HG03442 (cell line): ENCODE data around the gene IL4R.
"Not testable (repeated sequence)": the region's sequence is repeated elsewhere in the genome, so short reads cannot be mapped to it uniquely, and the experiment has no call there.

Experiments used
- ATAC-seq: cut with Tn5 transposase; IDR thresholded peaks from one replicate; pipeline ENCODE4 v1.9.1; 2021; ENCODE audit warnings: mild to moderate bottlenecking, moderate library complexity; ENCODE audit not compliant: unreplicated experiment

Gene IL4R

GRCh38 chr16:27327586-27327915, 13.8 kb downstream of the IL4R start:
- no peak for ATAC-seq

DNA sequence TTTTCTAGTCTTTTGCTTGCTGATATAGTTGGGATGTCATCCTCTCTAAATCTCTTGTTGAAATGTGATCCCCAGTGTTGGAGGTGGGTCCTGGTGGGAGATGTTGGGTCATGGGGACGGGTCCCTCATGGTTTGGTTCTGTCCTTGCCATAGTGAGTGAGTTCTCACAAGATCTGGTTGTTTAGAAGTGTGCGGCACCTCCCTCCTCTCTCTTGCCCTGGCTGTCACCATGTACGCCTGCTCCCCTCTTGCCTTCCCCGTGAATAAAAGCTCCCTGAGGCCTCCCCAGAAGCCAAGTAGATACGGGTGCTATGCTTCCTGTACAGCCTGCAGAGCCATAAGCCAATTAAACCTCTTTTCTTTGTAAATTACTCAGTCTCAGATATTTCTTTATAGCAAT, 15.2 kb downstream of the IL4R start:
- ATAC-seq = no peak

- not testable (repeated sequence) for ATAC-seq
These were observed 15.8 kb downstream of the IL4R start for GRCh38 chr16:27329376-27330079.

DNA sequence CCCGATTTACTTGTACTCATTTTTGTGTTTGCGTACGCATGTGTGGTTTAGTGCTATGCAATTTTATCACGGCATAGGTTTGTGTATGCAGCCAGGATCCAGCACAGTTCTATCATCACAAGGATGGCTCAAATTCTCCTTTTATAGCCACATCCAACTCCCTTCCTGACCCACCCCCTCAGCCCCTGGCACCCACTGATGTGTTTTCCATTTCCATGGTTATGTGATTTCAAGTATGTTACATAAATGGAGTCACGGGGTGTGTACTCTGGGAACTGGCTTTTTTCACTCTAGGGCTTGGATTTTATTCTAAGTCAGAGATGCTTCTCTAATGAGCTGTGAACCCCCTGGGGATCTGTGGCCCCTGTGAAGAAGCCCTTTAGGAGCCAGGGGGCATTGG, 16.8 kb downstream of the IL4R start:
- no peak for ATAC-seq

GRCh38 chr16:27332105-27332504, 18.3 kb downstream of the IL4R start:
- ATAC-seq = no peak

DNA sequence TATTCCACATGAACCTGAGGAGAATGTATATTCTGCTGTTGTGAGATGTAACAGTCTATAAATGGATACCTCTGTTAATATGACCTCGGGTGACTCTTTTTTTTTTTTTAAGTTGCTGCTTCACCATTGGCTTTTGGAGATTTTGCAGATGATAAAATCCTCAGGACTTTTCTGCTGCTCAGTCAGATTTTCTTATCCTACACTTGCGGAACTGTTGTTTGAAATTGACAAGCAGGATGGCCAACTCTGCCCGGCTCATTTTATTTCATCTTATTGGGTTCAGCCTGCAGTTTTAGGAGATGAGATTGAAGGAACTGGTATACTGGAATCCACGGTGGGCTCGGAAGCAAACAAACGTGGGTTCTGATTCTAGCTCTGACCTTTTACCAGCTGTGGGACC, 19.3 kb downstream of the IL4R start:
- no peak for ATAC-seq

GRCh38 chr16:27333549-27333948, 19.8 kb downstream of the IL4R start:
- ATAC-seq = no peak

DNA sequence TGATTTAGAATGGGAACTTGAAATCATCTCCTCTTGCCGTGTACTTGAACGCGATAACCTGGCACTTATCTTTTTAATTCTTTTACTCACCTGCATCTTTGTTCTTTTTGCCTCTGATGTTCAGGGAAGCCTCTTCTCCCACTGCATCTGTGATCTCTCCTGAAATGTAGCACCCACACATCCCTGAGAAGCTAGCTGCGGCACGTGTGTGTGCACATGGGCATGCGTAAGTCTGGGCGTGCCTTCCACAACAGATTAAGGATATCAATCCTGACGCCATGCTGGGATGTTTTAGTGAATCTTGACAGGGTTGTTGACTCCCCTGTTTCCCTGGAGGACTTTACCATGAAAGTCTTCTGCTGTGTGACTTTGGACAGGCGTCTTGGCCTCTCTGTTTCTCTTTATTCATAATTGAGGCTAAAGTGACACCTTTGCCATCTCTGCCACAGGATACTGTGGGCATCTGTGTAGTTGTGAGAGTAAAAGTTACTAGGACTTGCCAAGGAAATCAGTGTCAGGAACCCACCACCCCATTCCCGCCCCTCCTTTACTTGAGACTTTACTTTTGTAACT, 20.5 kb downstream of the IL4R start:
- no peak for ATAC-seq

DNA sequence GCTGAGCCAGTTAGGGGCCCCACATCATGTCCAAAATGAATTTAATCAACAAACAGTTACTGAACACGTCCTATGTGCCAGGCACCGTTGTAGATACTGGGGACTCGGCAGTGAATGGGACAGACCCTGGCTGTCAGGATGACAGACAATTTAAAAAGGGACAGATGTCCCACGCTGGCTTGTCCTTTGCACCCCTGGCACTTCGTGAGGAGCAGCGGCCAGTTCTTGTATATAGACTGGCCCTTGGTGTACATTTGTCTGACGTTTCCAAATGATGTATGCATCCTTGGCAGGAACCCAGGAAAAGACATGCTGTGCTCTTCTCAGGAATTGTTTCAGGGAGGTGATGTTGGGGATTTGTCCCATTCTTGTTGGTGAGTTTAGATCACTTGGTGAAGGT, 21.1 kb downstream of the IL4R start:
- no peak for ATAC-seq

- ATAC-seq = no peak
These were observed 21.7 kb downstream of the IL4R start for GRCh38 chr16:27335349-27336053.

DNA sequence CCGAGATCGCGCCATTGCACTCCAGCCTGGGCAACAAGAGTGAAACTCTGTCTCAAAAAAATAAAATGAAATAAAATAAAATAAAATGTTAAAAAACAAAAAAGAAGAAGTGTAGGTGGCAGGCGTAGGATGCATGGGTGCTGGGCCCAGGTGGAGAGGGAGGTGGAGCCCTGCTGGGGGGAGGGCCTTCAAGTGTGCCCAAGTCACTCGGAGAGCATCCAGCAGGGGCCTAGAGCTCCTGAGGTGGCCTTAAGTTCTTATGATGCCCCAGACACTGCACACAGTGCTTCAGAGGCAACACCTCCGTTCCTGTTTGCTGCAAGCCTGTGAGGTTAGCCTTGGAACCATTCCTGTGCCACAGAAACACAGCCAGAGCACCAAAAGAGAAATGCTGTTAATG, 23.2 kb downstream of the IL4R start:
- no peak for ATAC-seq

- ATAC-seq = no peak
These were observed 25.4 kb downstream of the IL4R start for GRCh38 chr16:27339180-27339579.

DNA sequence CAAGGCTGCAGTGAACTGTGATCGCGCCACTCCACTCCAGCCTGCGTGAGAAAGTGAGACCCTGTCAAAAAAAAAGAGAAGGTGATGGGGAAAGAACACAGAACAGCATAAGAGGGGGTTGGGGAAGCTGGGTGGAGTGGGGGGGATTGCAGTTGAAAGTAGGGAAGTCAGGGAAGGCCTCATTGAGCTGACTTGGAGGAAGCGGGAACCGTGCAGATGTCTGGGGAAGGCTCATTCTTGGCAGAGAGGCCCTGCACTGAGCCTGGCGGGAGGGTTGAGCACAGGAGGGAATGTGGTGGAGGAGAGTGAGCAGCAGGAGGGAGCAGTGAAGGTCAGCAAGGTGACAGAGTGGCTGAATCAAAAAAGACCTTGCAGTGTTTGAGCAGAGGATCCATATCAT, 26.9 kb downstream of the IL4R start:
- no peak for ATAC-seq

DNA sequence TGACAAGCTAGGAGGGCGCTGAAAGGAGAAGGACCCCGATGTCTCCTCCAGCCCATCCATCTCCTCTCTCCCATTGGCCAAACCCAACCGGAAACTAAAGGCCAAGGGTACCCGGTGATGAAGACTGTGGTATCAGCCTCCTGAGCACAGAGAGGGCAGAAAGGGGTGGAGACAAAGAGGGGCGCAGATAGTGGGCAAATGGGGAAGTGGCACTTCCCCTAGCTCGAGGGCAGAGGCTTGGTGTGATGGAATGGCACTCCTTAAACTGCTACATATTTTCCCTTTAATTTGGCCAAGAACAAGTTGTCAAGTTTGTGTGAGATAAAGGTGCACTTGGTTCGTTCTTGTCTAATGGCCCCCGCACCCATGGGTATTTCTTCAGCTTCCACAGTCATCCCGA, 27.8 kb downstream of the IL4R start:
- no peak for ATAC-seq

GRCh38 chr16:27341971-27342370, 28.2 kb downstream of the IL4R start:
- no peak for ATAC-seq

DNA sequence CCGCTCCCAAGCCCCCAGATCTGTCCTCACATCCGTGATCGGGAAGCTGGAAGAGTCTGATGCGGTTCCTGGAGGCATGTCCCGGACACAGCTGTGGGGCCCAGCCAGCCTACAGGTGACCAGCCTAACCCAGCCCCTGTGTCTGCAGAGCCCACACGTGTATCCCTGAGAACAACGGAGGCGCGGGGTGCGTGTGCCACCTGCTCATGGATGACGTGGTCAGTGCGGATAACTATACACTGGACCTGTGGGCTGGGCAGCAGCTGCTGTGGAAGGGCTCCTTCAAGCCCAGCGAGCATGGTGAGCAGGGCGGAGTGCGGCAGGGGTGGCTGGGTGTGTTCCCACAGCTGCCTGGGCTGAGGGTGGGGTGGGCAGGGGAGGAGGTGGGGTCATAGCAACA, 30.9 kb downstream of the IL4R start:
- no peak for ATAC-seq

DNA sequence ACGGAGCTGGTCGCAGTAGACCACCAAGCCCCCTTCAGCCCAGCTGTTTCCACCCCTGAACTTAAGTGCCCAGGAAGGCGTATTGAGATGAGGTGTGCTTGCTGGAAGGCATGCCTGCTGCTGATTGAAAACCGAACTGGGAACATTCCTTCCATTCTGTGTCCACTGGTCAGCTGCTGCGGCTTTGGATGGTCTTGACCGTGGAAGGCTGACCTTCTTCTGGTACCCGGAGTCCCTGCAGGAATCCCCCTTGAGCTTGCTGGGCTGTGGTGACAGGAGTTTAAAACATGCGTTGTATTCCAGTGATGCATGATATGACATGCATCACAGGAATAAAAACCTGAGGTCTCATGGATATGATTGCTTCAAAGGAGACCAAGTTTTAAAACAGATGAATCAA, 31.4 kb downstream of the IL4R start:
- ATAC-seq = no peak

- ATAC-seq = no peak
These were observed 33.0 kb downstream of the IL4R start for GRCh38 chr16:27346819-27347218.

DNA sequence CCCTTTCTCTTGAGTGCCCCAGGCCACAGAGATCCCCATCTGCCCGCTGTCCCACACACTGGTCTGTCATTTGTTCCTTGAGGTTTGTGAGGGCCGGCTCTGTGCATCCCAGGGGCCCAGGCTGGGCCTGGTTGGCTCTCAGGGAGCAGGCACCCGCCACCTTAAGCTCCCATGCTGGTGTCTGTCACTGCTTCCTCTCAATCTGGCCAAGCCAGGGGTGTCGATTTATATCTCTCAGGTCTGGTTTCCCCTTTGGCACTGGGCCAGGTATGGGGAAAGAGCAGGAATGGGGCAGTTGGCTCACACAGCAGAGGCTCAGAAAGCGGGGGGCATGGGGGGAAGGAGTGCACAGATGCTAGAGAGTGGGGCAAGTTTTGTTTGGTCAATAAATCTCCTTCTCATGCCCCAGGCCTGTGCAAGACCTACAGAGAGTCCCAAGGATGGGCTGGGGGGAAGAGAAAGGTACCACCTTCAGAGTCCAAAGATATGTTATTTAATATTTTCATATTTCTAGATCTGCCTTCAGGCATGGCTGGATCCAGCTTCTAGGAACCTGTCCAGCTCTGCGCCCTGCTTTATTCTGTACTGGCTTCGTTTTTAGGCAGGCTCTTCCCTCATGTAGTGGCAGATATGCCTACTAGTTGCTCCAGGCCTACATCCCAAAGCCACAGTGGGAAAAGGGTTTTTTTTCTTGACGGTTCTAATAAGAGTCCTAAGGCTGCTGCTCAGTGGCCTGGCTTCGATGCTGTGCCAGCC, 34.3 kb downstream of the IL4R start:
- no peak for ATAC-seq

DNA sequence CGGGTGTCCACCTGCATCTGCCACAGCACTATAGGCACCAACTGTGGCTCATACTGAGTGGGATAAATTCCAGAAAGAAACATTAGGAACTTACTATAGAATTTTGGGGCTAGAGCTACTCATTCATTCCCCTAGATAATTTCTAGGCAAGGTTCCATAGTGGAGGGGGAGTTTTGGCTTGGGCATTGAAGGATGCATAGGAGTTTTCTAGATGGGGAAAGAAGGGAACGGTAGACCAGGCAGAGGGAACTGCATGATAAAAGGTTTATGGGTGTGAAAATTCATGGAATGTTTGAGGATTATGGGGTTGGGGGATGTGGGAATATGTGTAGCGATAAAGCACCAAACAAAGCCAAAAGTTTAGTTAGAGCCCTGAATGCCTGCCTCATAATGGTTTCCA, 35.5 kb downstream of the IL4R start:
- no peak for ATAC-seq

- ATAC-seq = no peak
These were observed 36.2 kb downstream of the IL4R start for GRCh38 chr16:27350006-27350405.

GRCh38 chr16:27351989-27352388, 38.2 kb downstream of the IL4R start:
- no peak for ATAC-seq
